Cardiac septum (tissue), 1 donor: ENCODE data around the gene COX7B. TPM values are rescaled to one million over a fixed set of nuclear protein-coding genes. Genes with fewer than 3 reads are reported as not detected.
"Not testable (repeated sequence)": the region's sequence is repeated elsewhere in the genome, so short reads cannot be mapped to it uniquely, and the experiment has no call there.

ENCODE experiments used
- DNase-seq: peaks from one replicate; pipeline ENCODE4 v3.0.0-alpha.2; 2020; ENCODE audit warnings: low spot score
- intact Hi-C: fragments of 100-400 bp; cut with DNase I; formaldehyde crosslinking; loops from one replicate; pipeline ENCODE4 v1.14.0; 2022
- total RNA-seq: library from RNA; stranded (reverse); fragmentation: NEBNext Ultra II Directional; extraction: Animal tissue kit (Norgen Biotek cat#: 25700); gene quantifications from one replicate; pipeline ENCODE4 v1.2.1, GENCODE V29; 2021
- donor health status: DM: no; HTN: no; CAD: no.

Gene COX7B
- total RNA-seq, 1 donor from 2014 or later, result 1,124 TPM

- DNase-seq, result no peak
- intact Hi-C loops, result no loop called here
Observed at GRCh38 chrX:77937291-77937690, 38.0 kb downstream of the COX7B start.

DNA sequence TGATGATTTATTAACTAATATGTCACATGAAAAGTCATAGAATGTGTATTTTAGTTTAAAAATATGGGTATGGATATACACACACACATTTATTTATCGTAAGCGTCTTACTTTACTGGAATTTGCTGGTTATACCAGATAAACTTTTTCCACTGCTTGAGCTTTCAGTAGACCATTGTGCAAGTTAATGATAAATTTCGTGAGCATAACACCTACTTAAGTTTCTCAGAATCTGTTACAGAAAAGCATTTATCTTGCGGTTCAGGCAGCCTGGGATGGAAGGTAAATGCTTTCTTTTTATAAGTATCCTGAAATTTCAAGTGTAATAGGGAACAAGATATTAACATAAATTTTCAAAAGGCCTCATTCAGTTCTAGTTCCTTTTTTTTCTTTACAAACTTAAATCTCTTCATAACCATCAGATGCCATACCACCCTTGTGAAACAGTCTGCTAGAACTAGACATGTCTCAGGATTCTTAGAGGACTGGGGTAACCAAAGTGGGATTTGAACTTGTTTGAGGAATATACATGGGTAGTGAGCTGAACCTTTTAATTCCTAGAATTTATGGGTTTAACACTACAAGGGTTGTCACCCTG, 38.9 kb downstream of the COX7B start:
- intact Hi-C loops, result no loop called here
- DNase-seq, result no peak

- intact Hi-C loops, DNase-seq: not testable (repeated sequence)
Observed at GRCh38 chrX:77945031-77945430, 45.8 kb downstream of the COX7B start.

GRCh38 chrX:77945910-77946545, 46.8 kb downstream of the COX7B start:
- intact Hi-C loops, result no loop called here
- no peak for DNase-seq

- intact Hi-C loops, result no loop called here
- DNase-seq, result no peak
Observed at GRCh38 chrX:77946571-77946970, 47.3 kb downstream of the COX7B start.

DNA sequence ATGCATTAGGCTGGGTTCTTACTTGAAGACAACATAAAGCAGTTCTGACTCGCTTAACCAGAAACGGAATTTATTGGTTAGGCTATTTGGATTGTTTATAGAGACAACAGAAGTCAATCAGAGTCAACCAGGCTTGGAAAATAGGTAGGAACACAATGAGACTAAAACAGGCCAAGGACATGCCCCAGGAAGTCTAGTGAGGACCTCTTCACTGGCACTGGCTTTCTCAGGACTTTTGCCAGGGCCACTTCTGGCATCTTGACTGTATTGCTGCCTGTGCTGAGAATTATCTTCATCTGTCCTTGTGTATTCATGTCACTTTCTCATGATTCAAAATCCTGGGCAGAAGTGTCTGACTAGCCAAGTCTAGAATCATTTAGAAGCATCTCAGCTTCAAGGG, 50.6 kb downstream of the COX7B start:
- intact Hi-C loops, result no loop called here
- DNase-seq, result no peak

GRCh38 chrX:77952173-77952572, 52.9 kb downstream of the COX7B start:
- no peak for DNase-seq
- intact Hi-C loops, result no loop called here

- DNase-seq, result no peak
- intact Hi-C loops, result no loop called here
Observed at GRCh38 chrX:77953302-77953701, 54.0 kb downstream of the COX7B start.

DNA sequence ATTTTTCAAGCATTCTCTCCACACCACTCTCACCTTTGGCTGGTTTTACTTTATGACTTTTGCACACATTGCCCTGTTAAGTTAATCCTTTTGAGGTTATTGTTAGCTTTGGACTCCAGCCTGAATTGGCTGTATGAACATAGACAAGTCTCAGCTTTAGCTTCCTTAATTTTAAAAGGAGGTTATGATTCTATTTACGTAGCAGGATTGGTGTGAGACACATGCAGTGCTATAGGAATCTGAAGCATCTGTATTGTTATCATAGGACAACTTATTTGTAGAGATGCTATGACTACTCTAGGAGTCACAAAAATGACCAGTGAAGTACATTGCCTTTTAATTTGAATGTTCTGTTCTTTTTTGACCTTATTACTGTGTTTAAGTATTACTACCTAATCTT, 54.4 kb downstream of the COX7B start:
- intact Hi-C loops, result no loop called here
- no peak for DNase-seq

Other genes starting within 250 kb of the COX7B start
- gene ATRX, start 113.3 kb upstream of the COX7B start, total RNA-seq, result 86.8 TPM
- 47.6 TPM for gene MAGT1, start 4.0 kb upstream of the COX7B start, total RNA-seq
- gene ATP7A, start 11.2 kb downstream of the COX7B start, total RNA-seq, result 6.6 TPM
- not detected for gene PGAM4, start 70.2 kb downstream of the COX7B start, total RNA-seq
- 399 TPM for gene PGK1, start 204.8 kb downstream of the COX7B start, total RNA-seq
- gene TAF9B, start 240.2 kb downstream of the COX7B start, total RNA-seq, result 19.6 TPM